Heart right ventricle (tissue), 16 donors: ENCODE results near the gene IGF2BP1. TPM values are rescaled to one million over a fixed set of nuclear protein-coding genes. Genes with fewer than 3 reads are reported as not detected.

Experiments used
- ATAC-seq, 8 donors: fragments of 200-7000 bp; cut with Tn5 transposase; one replicate each; pipeline ENCODE4 v1.9.1; 2020; ENCODE audit warnings: mild to moderate bottlenecking in 8 of 8, moderate library complexity in 8 of 8, moderate number of reproducible peaks in 1 of 8
- DNase-seq, 2 donors: peaks; one replicate each; pipeline ENCODE4 v3.0.0-alpha.2; 2020
- H3K27ac ChIP-seq, 10 donors: fragments of 200-600 bp; sonication (generic) in 2 of 10; one replicate each; pipeline versions ENCODE4 v1.5.0 to v1.8.0; 2020 to 2022; ENCODE audit warnings: mild to moderate bottlenecking in 3 of 10
- H3K27me3 ChIP-seq, 7 donors: fragments of 200-600 bp; one replicate each; pipeline ENCODE4 v1.8.0; 2021 to 2022; ENCODE audit warnings: mild to moderate bottlenecking in 2 of 7
- H3K36me3 ChIP-seq, 9 donors: fragments of 200-600 bp; sonication (generic) in 1 of 9; one replicate each; pipeline versions ENCODE4 v1.5.0 to v1.8.0; 2020 to 2022; ENCODE audit warnings: mild to moderate bottlenecking in 2 of 9
- H3K4me1 ChIP-seq, 9 donors: fragments of 200-600 bp; sonication (generic) in 1 of 9; one replicate each; pipeline versions ENCODE4 v1.5.0 to v1.8.0; 2020 to 2022; ENCODE audit warnings: mild to moderate bottlenecking in 4 of 9
- H3K4me3 ChIP-seq, 10 donors: fragments of 200-600 bp; sonication (generic) in 2 of 10; one replicate each; pipeline versions ENCODE4 v1.5.0 to v1.8.0; 2020 to 2022; ENCODE audit warnings: mild to moderate bottlenecking in 7 of 10, moderate library complexity in 2 of 10
- H3K9me3 ChIP-seq, 11 donors: fragments of 200-600 bp in 10 of 11; sonication (generic) in 2 of 11; one replicate each; pipeline versions ENCODE4 v1.5.0 to v1.8.0; 2013 to 2022; ENCODE audit warnings: mild to moderate bottlenecking in 2 of 11, control low read depth in 1 of 11, moderate library complexity in 1 of 11
- CTCF ChIP-seq, 9 donors: fragments of 200-600 bp; sonication (generic) in 2 of 9; IDR thresholded peaks; one replicate each; pipeline versions ENCODE4 v1.5.0 to v1.8.0; 2021 to 2022; ENCODE audit warnings: antibody characterized with exemption in 9 of 9, mild to moderate bottlenecking in 5 of 9, moderate library complexity in 1 of 9
- WGBS, 2 donors: extraction: QIAGEN DNeasy Blood & Tissue Kit; methylation state at CpG; one replicate each; pipeline ENCODE4 v1.1.7; 2013; ENCODE audit warnings: inconsistent platforms in 1 of 2; 5-methylcytosine and 5-hydroxymethylcytosine counted together
- intact Hi-C, 10 donors: fragments of 100-400 bp; cut with DNase I; formaldehyde crosslinking; loops; one replicate each; pipeline versions ENCODE4 v1.11.1 to v1.14.2; 2022
- polyA plus RNA-seq, 2 donors: library from polyadenylated mRNA; stranded (reverse); fragments of 200-250 nt; gene quantifications; one replicate each; pipeline ENCODE4 v1.2.3, GENCODE V29; 2013
- total RNA-seq, 10 donors: library from RNA; stranded (reverse); fragmentation: NEBNext Ultra II Directional in 3 of 10; extraction: Animal tissue kit (Norgen Biotek cat#: 25700) in 3 of 10; gene quantifications; one replicate each; pipeline versions ENCODE4 v1.2.1 to v1.2.4, GENCODE V29; 2021 to 2023
- donor health status: Arrhythmogenic right ventricular cardiomyopathy.
- donor health status: ischemic (EF 13 %, LVEDD 7.1; RV severe dilation, severe dysfunction).
- donor health status: healthy with polysubstance abuse.
- donor health status: DM: no; HTN: yes; CAD: no.
- donor health status: DM: no; HTN: no; CAD: no.
- donor health status: ischemic (EF 25% LVEDD 6.9; RV normal size, moderate dysfunction).
- donor health status: ischemic (EF 25% LVEDD 5.7; RV mildly dilated, moderate dysfunction).
- donor health status: healthy.
- donor health status: DM: yes; HTN: yes; CAD: no.
- donor health status: Ischemic cardiomyopathy.
- donor health status: ischemic (EF 35%, LVEDD 5.7; RV mildly dilated, moderate dysfunction).
- donor health status: nonischemic (EF 11% LVEDD 7.7; RV severe dilation, severe dysfunction).
- donor health status: DM: yes; HTN: yes; CAD: no.
- donor health status: PGD.
- donor health status: ischemic (EF 29% LVEDD 5.4; RV normal size, mild dysfunction).
- donor health status: nonischemic (EF 23%, LVEDD 6.1; RV moderate dilation, normal function).

The IGF2BP1 gene
- total and polyA plus RNA-seq, 12 donors = 0.01 TPM; not detected in 11

- no peak overlapping the region for H3K4me3 ChIP-seq
- intact Hi-C loops = no loop called here
- no peaks in the 10 kb centered on the region for H3K36me3 ChIP-seq
- DNase-seq = no peak
- 71 to 72% methylated on average over 6 of the region's 6 CpGs for WGBS, 2 donors
- no peak for TF ChIP-seq CTCF (IDR thresholded peaks at IDR 0.05)
- no peaks in the 10 kb centered on the region for H3K9me3 ChIP-seq
- H3K27me3 ChIP-seq = peaks cover 0 to 51% (median 26%) of the 10 kb centered on the region in 7 donors
- H3K27ac ChIP-seq = no peak overlapping the region
- H3K4me1 ChIP-seq = no peaks in the 10 kb centered on the region
- ATAC-seq = no peak
Measured at GRCh38 chr17:49053171-49053829, 56.1 kb downstream of the IGF2BP1 start.

GRCh38 chr17:49054342-49055092, 57.3 kb downstream of the IGF2BP1 start:
- TF ChIP-seq CTCF (IDR thresholded peaks at IDR 0.05) = no peak

GRCh38 chr17:49055181-49055927, 58.2 kb downstream of the IGF2BP1 start:
- H3K4me1 ChIP-seq = no peaks in the 10 kb centered on the region
- intact Hi-C loops = no loop called here
- TF ChIP-seq CTCF (IDR thresholded peaks at IDR 0.05) = no peak
- H3K36me3 ChIP-seq = no peaks in the 10 kb centered on the region
- ATAC-seq = no peak
- DNase-seq = no peak
- peaks cover 0 to 50% (median 36%) of the 10 kb centered on the region in 7 donors for H3K27me3 ChIP-seq
- no peaks in the 10 kb centered on the region for H3K9me3 ChIP-seq
- H3K4me3 ChIP-seq = no peak overlapping the region
- no peak overlapping the region for H3K27ac ChIP-seq
- WGBS, 2 donors = 69% methylated on average over 7 of the region's 7 CpGs

More at GRCh38 chr17:49054342-49055092, 57.3 kb downstream of the IGF2BP1 start:
- intact Hi-C loops = no loop called here
- Histone ChIP-seq H3K36me3 (no peaks in the 10 kb centered on the region), H3K9me3 (no peaks in the 10 kb centered on the region), H3K4me1 (no peaks in the 10 kb centered on the region), H3K27ac (no peak overlapping the region), H3K4me3 (no peak overlapping the region), H3K27me3 (peaks cover 0 to 53% (median 31%) of the 10 kb centered on the region in 7 donors)
- DNase-seq (no peak), ATAC-seq (no peak)
- WGBS, 2 donors = 78 to 86% methylated on average over 6 of the region's 6 CpGs

- no peak for DNase-seq
- Histone ChIP-seq H3K36me3 (no peaks in the 10 kb centered on the region), H3K4me3 (no peak overlapping the region), H3K27ac (no peak overlapping the region), H3K4me1 (no peaks in the 10 kb centered on the region), H3K9me3 (no peaks in the 10 kb centered on the region), H3K27me3 (peaks cover 0 to 45% (median 30%) of the 10 kb centered on the region in 7 donors)
- 44 to 47% methylated on average over 7 of the region's 7 CpGs for WGBS, 2 donors
- no peak for TF ChIP-seq CTCF (IDR thresholded peaks at IDR 0.05)
- intact Hi-C loops = no loop called here
- no peak for ATAC-seq
Measured at GRCh38 chr17:49061524-49061943, 64.3 kb downstream of the IGF2BP1 start.
